GM15510 (cell line): ENCODE results near the gene ADGRL3.

Source experiments
- POLR2A ChIP-seq: IDR thresholded peaks from 3 replicates; pipeline ENCODE4 v1.6.1; 2011; ENCODE audit warnings: borderline replicate concordance; ENCODE audit not compliant: insufficient read length; ENCODE audit errors: extremely low read depth

ADGRL3 gene

DNA sequence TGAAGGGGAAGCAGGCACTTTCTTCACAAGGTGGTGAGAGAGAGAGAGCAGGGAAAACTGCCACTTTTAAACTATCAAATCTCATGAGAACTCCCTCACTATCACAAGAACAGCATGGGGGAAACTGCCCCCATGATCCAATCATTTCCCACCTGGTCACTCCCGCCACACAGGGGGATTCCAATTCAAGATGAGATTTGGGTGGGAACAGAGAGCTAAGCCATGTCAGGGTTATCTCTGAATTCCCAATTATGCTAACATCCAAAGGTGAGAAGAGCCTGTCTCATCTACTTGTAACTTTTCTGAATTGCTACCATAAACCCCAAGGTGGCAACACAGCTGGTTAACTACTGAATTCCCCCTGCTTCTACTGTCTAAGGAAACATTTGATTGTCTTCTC is 758.5 kb downstream of the ADGRL3 start:
- no peak for TF ChIP-seq POLR2A

DNA sequence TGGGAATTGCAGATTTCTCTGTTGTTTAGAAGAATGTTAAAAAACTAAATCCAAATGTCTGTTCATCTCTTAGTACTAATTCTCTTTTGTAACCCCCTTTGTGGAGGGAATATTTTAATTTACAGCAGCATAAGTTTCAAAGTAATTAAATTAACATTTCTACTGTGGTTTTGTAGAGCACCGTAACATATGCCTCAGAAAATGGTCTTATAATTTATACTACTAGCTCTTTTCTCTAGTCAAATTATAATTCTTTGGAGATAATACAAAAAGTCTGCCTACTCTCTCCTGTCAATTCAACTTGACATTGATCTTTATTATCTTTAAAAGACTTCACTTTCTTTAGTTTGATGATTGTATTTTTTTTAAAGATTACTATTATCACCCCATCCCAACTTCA is 759.0 kb downstream of the ADGRL3 start:
- TF ChIP-seq POLR2A, result no peak

DNA sequence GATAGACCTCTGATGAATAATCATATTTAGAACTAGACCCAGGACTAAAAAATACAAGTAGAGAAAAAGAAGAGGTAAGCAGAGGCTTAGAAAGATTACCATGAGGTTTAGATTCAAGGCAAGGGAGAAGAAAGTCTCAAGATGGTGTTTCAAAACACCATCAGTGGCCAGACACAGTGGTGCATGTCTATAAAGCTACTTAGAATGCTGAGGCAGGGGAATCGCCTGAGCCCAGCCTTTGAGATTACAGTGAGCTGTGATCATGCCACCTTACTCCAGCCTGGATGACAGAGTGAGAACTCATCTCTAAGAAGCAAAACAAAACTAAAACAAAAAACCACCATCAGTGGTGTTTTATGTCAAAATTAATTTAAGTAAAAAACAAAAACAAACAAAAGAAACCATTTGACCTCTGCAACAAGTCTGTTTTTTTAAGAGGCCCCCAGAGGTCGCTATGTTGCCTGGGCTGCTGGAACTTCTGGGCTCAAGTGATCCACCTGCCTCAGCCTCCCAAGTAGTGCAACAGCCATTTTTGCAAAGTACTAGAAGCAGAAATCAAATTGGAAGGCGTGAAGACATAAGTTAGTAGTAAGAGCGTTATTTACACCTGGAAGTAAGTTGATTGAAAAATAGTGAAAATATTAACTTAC is 784.3 kb downstream of the ADGRL3 start:
- TF ChIP-seq POLR2A, result no peak

DNA sequence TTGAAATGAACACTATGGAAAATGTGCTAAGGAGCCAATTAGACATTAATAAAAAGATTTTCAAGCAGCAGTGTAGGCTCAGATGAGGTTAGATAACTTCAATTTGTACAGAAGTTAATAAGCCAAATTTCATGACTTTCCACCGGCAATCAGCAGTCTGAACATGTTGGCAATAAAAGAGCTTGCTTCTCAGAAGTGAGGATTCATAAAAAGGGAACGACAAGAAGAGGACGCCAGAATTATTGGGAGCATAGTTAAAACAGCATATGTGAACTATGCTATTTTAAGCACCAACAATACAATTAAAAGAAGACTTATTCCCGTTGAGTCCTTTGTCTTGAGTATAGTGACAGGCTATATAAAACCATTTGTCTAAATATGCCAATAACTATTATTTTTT is 785.3 kb downstream of the ADGRL3 start:
- TF ChIP-seq POLR2A, result no peak

DNA sequence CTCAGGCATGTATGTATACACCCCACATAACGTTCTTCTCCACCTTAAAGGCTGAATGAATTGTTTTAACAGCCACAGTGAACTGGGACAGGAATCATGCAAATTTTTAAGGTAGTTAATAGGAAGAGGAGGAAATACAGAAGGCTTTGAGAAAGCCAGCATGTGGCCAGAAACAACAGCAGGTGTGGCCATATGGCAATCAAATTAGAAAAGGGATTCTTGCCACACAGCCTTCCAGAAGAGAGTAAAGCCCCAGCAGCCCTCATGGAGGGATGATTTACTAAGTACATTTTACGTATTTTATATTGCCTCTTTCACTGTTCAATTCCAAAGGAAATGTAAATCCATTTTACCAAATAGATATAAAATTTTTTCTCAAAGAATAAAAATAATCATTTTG is 792.2 kb downstream of the ADGRL3 start:
- no peak for TF ChIP-seq POLR2A

DNA sequence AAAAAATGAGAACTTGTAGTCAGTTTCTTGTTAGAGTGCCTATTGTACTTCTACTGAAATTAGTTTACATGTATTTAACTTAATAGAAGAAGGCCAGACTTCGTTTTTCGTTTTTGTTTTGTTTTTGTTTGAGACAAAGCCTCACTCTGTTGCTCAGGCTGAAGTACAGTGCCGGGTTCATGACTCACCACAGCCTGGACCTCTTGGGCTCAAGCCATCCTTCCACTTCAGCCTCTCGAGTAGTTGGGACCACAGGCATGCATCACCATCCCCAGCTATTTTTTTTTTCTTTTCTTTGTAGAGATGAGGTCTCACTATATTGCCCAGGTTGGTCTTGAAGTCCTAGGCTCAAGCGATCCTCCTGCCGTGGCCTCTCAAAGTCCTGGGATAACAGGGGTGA is 793.9 kb downstream of the ADGRL3 start:
- TF ChIP-seq POLR2A, result no peak

DNA sequence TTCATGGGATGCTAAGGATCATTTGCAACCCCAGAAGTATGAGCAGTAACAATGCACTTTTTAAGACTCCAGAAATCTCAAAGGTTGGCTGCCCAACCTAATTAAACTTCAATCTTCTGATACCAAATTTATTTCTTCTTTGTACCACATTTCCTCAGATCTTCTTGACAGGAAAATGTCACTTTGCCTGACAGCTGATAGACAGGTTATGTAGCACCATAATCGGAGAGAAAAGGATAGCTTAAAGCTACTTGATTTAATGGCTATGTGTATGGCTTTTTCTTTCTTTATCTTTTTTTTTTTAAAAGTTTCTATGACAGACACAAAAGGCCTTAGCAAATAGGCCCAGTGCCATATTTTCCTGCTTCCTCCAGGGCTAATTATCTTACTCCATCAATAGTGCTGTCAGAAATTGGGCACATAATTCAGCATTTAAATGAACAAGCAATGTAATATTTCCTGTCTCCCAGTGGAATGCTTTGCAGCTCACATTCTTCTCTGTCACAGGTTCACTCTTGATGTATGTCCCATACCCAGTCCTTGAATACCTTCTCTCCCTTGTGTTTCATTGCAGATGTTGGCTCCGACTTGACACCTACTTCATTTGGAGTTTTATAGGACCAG is 795.7 kb downstream of the ADGRL3 start:
- TF ChIP-seq POLR2A, result no peak

DNA sequence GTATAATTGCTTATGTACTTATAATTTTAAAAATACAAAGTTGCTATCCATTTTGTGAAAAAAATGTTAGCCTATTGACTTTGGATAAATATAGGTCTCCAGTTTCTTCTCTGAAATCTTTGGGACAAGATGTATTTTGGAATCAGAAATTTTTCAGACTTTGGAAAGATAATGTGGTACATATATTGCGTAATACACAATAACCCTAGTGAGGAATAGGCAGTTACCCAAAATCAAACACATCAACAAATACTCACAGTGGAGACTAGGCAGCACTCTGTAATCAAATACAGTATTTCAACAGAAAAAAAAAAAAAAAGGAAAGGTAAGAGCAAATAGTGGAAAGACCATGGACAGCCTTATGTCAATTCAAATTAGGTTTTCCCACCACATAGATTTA is 796.8 kb downstream of the ADGRL3 start:
- TF ChIP-seq POLR2A, result no peak

DNA sequence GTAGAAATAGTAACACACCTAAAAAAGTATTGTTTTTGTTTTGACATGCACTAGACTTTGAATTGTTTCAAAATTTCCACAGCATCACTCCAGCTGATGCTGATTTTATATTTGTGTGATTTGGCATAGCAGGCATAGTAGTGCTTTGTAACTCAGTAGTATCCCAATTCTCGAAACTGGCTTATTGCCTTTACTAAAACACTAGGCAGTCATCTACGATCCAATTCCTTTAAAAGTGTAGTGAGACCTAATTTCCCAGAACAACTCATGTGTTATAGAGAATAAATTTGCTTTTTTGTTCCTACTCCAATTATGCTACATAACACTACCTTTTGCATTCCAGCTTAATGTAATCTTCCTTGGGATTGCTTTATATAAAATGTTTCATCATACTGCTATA is 797.7 kb downstream of the ADGRL3 start:
- TF ChIP-seq POLR2A, result no peak

DNA sequence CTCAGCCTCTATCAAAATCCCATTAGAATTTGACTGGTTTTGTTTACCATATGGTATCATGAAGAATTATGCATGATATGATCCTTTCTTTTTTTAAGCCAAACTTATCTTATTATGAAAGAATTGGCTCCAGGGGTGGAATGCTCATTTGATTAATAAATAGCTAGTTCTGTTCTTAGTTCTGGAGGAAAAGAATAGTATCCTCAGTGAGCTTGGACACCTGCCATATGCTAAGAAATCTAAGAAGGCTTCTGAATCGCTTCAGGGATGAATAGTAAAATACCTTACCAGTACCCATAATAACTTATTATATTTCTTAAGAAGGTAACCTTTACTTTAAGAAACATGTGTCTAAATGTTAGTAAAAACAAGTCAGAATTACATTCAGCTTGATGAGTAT is 803.6 kb downstream of the ADGRL3 start:
- TF ChIP-seq POLR2A, result no peak

DNA sequence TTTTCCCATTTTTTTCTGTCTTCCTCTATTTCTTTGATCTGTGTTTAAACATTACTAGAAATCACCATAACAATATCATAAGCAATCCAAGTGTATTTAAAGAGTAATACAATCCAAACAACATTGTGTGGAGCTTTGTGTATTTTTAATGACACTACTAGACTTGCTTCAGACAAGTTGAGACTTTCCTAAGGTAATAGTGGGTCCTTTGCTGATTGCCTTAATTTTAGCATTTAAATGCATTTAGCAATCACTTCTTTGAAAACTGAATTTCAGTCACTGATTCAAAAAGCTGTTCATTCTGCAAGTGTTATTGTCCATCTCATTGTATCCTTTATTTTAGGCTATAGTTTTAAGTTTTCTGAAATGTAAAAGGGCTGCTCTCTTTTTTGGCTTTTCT is 804.8 kb downstream of the ADGRL3 start:
- TF ChIP-seq POLR2A, result no peak

DNA sequence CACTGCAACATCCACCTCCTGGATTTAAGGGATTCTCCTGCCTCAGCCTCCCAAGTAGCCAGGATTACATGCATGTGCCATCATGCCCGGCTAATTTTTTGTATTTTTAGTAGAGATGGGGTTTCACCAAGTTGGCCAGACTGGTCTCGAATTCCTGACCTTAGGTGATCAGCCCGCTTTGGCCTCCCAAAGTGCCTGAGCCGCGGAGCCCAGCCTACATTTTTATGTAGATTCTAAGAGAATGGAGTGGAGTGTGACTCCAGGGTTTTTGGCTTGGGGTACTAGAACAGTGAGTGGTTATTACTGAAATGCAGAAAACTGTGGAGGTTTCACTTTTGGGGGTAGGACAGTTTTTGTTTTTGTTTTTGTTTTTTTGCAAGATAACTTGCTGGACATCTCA is 806.0 kb downstream of the ADGRL3 start:
- no peak for TF ChIP-seq POLR2A

DNA sequence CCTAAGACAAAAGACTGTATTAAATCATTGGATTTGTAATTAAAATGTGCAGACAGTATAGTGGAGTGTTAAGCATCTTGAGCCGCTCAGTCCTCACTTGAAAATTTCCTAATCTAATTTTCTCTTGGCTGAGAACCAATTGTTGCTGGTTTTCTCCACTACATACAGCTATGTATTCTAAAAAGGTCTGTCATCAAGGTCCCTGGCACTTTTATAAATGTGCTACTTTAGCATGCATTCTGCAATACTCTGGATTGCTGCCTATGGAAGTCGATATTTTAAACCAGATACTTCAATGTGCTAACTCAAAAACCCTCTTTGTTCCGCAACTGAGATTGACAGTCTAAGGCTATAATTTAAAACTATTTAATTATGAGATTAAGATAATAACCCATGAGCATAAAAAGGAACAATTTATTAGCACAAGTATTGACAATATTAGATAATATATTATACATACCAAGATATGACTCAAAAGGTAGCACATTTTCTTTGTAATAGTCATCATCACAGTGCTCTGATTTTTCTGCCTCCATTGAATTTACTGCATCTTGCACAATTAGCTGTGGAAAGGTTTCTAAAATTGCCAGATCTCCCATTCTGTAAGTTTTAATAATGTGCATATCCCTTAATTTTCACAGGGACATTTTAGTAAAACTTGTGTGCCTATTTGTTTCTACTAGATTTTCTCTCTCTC is 815.1 kb downstream of the ADGRL3 start:
- no peak for TF ChIP-seq POLR2A

DNA sequence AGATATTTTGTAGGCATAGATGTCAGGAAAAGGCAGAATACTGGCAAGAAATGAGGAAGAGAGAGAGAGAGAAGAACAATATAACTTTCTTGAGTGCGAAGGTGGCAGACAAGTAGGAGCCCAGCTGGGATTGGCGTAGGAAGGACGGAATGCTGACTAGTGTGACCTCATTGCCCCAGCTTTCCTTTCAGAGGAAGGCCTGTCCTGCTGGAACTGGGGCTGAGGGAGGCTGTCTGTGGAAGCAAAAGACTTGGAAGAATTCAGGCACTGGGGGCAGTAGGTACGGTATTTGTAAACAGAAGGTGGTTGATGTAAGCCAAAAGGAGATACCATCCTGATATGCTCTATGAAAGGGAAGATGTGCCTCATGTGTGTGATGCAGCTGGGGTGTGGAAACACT is 818.4 kb downstream of the ADGRL3 start:
- TF ChIP-seq POLR2A, result no peak

DNA sequence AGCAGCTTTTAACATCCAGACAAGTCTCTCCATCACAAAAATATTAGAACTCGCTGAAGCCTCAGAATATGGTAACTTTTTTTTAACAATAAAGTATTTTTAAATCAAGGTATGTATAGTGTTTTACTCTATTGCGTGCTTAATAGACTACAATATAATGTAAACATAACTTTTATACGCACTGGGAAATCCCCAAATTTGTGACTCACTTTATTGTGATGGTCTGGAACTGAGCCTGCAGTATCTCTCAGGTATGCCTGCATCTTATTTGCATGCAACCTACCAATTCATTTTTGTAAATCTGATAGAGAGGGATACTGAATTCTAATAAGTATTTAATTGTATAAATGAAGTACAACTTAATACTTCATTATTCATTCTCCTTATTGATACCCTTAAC is 823.5 kb downstream of the ADGRL3 start:
- TF ChIP-seq POLR2A, result no peak

DNA sequence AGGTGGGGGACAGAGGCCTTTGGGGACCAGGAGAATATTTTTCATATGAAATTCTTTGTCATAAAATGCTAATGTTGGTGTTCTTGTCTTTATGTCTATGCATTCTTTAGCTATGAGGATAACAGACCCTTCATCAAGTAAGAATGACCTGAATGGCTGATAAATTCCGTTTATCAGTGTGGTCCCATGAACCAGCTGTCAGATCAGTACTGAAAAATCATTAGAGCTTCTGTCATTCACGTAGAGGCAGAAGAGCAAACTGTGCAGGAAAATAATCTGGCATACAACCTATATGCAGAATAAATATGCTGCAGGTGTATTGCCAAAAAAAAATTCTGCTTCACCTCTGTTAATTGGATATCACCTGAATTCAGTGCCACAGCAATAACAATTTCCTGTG is 828.6 kb downstream of the ADGRL3 start:
- TF ChIP-seq POLR2A, result no peak
